OCI-LY1 (cell line): ENCODE results near the gene HECW1.

ENCODE experiments used
- EZH2 ChIP-seq: fragments of 200-600 bp; sonication (generic), shearing (Covaris generic); IDR thresholded peaks from 2 replicates; pipeline ENCODE4 v1.8.0; 2017; ENCODE audit warnings: borderline replicate concordance, mixed run types, mild to moderate bottlenecking, antibody characterized with exemption, low read length, moderate library complexity, mixed read lengths
- TF ChIP-seq, protein P1 (sequence below): fragments of 200-600 bp; sonication (generic), shearing (Covaris generic); IDR thresholded peaks from 2 replicates; pipeline ENCODE4 v1.5.1; 2017; ENCODE audit warnings: mild to moderate bottlenecking, antibody characterized with exemption, low read length, moderate library complexity, mixed read lengths

- TF ChIP-seq EZH2, result no peak
- TF ChIP-seq, protein P1, sequence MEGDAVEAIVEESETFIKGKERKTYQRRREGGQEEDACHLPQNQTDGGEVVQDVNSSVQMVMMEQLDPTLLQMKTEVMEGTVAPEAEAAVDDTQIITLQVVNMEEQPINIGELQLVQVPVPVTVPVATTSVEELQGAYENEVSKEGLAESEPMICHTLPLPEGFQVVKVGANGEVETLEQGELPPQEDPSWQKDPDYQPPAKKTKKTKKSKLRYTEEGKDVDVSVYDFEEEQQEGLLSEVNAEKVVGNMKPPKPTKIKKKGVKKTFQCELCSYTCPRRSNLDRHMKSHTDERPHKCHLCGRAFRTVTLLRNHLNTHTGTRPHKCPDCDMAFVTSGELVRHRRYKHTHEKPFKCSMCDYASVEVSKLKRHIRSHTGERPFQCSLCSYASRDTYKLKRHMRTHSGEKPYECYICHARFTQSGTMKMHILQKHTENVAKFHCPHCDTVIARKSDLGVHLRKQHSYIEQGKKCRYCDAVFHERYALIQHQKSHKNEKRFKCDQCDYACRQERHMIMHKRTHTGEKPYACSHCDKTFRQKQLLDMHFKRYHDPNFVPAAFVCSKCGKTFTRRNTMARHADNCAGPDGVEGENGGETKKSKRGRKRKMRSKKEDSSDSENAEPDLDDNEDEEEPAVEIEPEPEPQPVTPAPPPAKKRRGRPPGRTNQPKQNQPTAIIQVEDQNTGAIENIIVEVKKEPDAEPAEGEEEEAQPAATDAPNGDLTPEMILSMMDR, result no peak
Observed at GRCh38 chr7:43522406-43523156, 410.1 kb downstream of the HECW1 start.
